ENCODE results near the gene ELFN1. TPM values are rescaled to one million over a fixed set of nuclear protein-coding genes. Genes with fewer than 3 reads are reported as not detected.

Gene ELFN1
- total RNA-seq, 2 donors from 2014 or later: 0.06 to 0.19 TPM

GRCh38 chr7:1638215-1638661 lies 31.8 kb upstream of the ELFN1 start:
- H3K27me3 Mint-ChIP-seq: peaks cover 11% of the 10 kb centered on the region
- no peak overlapping the region for H3K27ac Mint-ChIP-seq
- H3K4me3 Mint-ChIP-seq: no peak overlapping the region
- ATAC-seq (replicated peaks): no peak
- no peaks in the 10 kb centered on the region for H3K4me1 Mint-ChIP-seq
- H3K36me3 Mint-ChIP-seq (ENCODE audit: low read depth): no peaks in the 10 kb centered on the region
- peaks cover 7% of the 10 kb centered on the region for H3K9me3 Mint-ChIP-seq

DNA sequence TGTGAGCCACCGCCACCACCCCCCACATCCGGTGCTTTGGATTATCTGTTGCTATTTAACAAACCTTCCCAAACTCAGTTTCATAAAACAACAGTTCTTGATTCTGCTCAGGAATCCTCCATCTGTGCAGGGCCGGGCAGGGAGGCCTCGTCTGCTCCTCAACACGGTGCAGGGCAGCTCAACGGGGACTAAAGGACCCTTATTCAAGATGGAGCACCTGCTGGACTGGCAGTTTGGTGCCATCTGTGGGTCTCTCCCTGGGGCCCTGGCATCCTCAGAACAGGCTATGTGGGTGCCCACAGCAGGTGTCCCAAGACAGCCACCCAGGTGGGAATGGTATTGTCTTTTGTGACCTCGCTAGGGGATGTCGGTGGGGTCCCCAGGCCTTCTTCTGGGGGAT lies 31.0 kb upstream of the ELFN1 start:
- no peak overlapping the region for H3K27ac Mint-ChIP-seq
- no peak overlapping the region for H3K4me3 Mint-ChIP-seq
- no peaks in the 10 kb centered on the region for H3K4me1 Mint-ChIP-seq
- no peaks in the 10 kb centered on the region for H3K36me3 Mint-ChIP-seq (ENCODE audit: low read depth)
- H3K27me3 Mint-ChIP-seq: peaks cover 11% of the 10 kb centered on the region
- peaks cover 7% of the 10 kb centered on the region for H3K9me3 Mint-ChIP-seq
- ATAC-seq (replicated peaks): no peak

DNA sequence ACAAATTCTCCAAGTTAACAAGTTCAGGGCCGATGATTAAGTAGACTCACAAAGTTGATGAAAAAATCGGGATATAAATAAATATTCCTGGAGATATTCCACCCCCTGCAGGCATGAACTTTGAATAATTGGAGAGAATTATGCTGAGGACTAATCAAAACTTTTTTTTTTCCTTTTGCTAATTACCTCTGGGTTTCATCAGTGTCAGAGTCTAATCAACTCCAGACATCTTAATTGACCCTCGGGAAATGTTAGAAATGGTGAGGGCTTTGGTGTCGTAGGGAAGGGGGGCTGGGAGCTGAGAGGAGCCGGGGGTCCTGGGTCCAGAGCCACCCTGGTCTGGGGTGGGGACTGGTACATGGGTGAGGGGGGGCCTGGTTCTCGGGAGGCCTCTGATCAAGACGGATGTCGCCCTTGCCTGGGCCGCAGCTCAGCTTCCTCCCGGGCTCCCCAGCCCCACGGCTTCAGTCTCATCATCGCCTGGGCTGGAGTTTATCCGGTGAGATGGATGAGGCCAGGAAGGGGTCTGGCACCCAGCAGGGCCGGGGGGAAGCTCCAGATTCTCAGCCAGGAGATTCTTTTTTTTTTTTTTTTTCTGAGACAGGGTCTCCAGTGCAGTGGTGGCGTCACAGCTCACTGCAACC lies 30.4 kb upstream of the ELFN1 start:
- Mint-ChIP-seq H3K4me1 (no peaks in the 10 kb centered on the region), H3K27me3 (peaks cover 6% of the 10 kb centered on the region), H3K27ac (no peak overlapping the region), H3K4me3 (no peak overlapping the region), H3K9me3 (peaks cover 3% of the 10 kb centered on the region), H3K36me3 (ENCODE audit: low read depth) (no peaks in the 10 kb centered on the region)
- no peak for ATAC-seq (replicated peaks)

- no peak for ATAC-seq (replicated peaks)
- H3K9me3 Mint-ChIP-seq: peaks cover 3% of the 10 kb centered on the region
- no peaks in the 10 kb centered on the region for H3K36me3 Mint-ChIP-seq (ENCODE audit: low read depth)
- no peak overlapping the region for H3K27ac Mint-ChIP-seq
- no peaks in the 10 kb centered on the region for H3K4me1 Mint-ChIP-seq
- H3K27me3 Mint-ChIP-seq: peaks cover 6% of the 10 kb centered on the region
- no peak overlapping the region for H3K4me3 Mint-ChIP-seq
Observed at GRCh38 chr7:1640376-1641172, 29.5 kb upstream of the ELFN1 start.

DNA sequence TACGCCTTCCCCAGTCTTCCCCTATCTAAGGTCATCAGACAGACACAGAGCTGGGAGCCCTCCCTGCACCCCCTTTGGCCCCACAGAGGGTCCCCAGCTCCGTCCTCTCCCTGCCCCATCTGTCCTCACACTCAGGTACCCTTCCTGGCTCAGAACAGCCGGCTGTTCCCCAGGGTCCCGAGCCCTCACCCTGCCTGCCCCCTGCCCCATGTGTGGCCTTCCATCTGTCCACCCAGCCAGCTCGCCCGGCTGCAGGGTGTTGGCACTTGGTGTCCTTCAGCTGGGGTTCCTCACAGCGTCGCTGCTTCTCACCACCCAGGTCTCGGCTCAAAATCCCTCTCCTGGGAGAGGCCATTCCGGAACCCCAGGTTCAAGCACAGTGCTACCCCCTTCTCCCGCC lies 28.9 kb upstream of the ELFN1 start:
- Mint-ChIP-seq H3K4me1 (no peaks in the 10 kb centered on the region), H3K36me3 (ENCODE audit: low read depth) (no peaks in the 10 kb centered on the region), H3K9me3 (peaks cover 3% of the 10 kb centered on the region), H3K27me3 (peaks cover 6% of the 10 kb centered on the region), H3K27ac (no peak overlapping the region), H3K4me3 (no peak overlapping the region)
- ATAC-seq (replicated peaks): no peak

GRCh38 chr7:1641661-1642260 lies 28.3 kb upstream of the ELFN1 start:
- H3K4me1 Mint-ChIP-seq: no peaks in the 10 kb centered on the region
- peaks cover 6% of the 10 kb centered on the region for H3K27me3 Mint-ChIP-seq
- no peak for ATAC-seq (replicated peaks)
- peaks cover 3% of the 10 kb centered on the region for H3K9me3 Mint-ChIP-seq
- no peak overlapping the region for H3K4me3 Mint-ChIP-seq
- no peak overlapping the region for H3K27ac Mint-ChIP-seq
- H3K36me3 Mint-ChIP-seq (ENCODE audit: low read depth): no peaks in the 10 kb centered on the region

GRCh38 chr7:1642291-1642731 lies 27.8 kb upstream of the ELFN1 start:
- ATAC-seq (replicated peaks): no peak
- Mint-ChIP-seq H3K36me3 (ENCODE audit: low read depth) (no peaks in the 10 kb centered on the region), H3K27me3 (peaks cover 6% of the 10 kb centered on the region), H3K4me3 (no peak overlapping the region), H3K4me1 (no peaks in the 10 kb centered on the region), H3K27ac (no peak overlapping the region), H3K9me3 (peaks cover under 1% of the 10 kb centered on the region)

DNA sequence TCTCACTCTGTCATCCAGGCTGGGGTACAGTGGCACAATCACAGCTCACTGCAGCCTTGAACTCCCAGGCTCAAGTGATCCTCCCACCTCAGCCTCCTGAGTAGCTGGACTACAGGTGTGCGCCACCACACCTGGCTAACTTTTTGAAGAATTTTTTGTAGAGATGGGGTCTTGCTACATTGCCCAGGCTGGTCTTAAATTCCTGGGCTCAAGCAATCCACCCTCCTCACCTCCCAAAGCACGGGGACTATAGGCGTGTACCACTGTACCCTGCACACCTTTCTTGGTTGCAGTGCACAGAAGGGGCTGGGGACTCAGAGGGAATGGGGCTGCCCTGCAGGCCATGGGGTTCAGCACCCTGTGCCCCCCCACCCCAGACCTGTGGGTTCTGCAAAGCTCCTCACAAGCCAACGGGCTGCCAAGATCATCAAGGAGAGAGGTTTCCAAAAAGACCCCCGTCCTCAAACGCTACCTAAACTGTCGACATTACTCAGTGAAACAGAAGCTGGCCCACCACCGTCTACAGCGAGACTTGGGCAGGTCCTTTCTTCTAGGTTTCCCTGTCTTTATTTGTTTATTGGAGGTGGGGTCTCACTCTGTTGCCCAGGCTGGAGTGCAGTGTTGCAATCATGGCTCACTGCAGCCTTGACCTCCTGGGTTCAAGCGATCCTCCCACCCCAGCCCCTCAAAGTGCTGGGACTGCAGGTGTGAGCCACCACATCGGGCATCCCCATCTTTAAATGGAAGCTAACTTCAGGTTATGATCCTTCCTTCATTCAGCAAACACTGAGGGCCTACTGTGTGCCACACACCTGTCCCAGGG lies 26.6 kb upstream of the ELFN1 start:
- Mint-ChIP-seq H3K4me3 (no peak overlapping the region), H3K4me1 (no peaks in the 10 kb centered on the region), H3K9me3 (no peaks in the 10 kb centered on the region), H3K27me3 (peaks cover 6% of the 10 kb centered on the region), H3K36me3 (ENCODE audit: low read depth) (no peaks in the 10 kb centered on the region), H3K27ac (no peak overlapping the region)
- no peak for ATAC-seq (replicated peaks)

- H3K27me3 Mint-ChIP-seq: peaks cover 6% of the 10 kb centered on the region
- ATAC-seq (replicated peaks): no peak
- no peaks in the 10 kb centered on the region for H3K9me3 Mint-ChIP-seq
- no peak overlapping the region for H3K27ac Mint-ChIP-seq
- H3K4me3 Mint-ChIP-seq: no peak overlapping the region
- no peaks in the 10 kb centered on the region for H3K36me3 Mint-ChIP-seq (ENCODE audit: low read depth)
- no peaks in the 10 kb centered on the region for H3K4me1 Mint-ChIP-seq
Observed at GRCh38 chr7:1644341-1645070, 25.6 kb upstream of the ELFN1 start.

DNA sequence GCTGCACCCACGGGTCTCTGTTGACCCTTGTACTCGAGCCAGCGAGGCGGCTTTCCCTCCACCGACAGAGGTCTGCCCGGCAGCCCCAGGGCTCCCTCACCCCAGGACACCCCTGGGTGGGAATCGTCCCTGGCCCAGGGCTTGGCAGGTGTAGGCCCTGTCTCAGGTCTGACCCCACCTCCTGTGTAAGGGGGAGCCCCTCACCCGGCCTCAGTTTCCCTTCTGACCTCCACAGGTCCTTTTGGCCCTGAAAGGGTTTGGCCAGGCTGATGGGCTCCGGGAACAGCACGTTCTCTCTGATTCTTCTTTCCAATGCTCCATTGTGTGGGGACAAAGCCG lies 25.0 kb upstream of the ELFN1 start:
- Mint-ChIP-seq H3K4me3 (no peak overlapping the region), H3K27me3 (peaks cover 9% of the 10 kb centered on the region), H3K4me1 (no peaks in the 10 kb centered on the region), H3K27ac (no peak overlapping the region), H3K9me3 (no peaks in the 10 kb centered on the region), H3K36me3 (ENCODE audit: low read depth) (no peaks in the 10 kb centered on the region)
- no peak for ATAC-seq (replicated peaks)

- Mint-ChIP-seq H3K27ac (no peak overlapping the region), H3K4me1 (no peaks in the 10 kb centered on the region), H3K4me3 (no peak overlapping the region), H3K36me3 (ENCODE audit: low read depth) (no peaks in the 10 kb centered on the region), H3K9me3 (no peaks in the 10 kb centered on the region), H3K27me3 (peaks cover 9% of the 10 kb centered on the region)
- no peak for ATAC-seq (replicated peaks)
Observed at GRCh38 chr7:1645476-1645875, 24.6 kb upstream of the ELFN1 start.

- H3K4me3 Mint-ChIP-seq: no peak overlapping the region
- H3K4me1 Mint-ChIP-seq: no peaks in the 10 kb centered on the region
- no peaks in the 10 kb centered on the region for H3K9me3 Mint-ChIP-seq
- peaks cover 9% of the 10 kb centered on the region for H3K27me3 Mint-ChIP-seq
- H3K36me3 Mint-ChIP-seq (ENCODE audit: low read depth): no peaks in the 10 kb centered on the region
- H3K27ac Mint-ChIP-seq: no peak overlapping the region
- ATAC-seq (replicated peaks): no peak
Observed at GRCh38 chr7:1646391-1646790, 23.7 kb upstream of the ELFN1 start.

DNA sequence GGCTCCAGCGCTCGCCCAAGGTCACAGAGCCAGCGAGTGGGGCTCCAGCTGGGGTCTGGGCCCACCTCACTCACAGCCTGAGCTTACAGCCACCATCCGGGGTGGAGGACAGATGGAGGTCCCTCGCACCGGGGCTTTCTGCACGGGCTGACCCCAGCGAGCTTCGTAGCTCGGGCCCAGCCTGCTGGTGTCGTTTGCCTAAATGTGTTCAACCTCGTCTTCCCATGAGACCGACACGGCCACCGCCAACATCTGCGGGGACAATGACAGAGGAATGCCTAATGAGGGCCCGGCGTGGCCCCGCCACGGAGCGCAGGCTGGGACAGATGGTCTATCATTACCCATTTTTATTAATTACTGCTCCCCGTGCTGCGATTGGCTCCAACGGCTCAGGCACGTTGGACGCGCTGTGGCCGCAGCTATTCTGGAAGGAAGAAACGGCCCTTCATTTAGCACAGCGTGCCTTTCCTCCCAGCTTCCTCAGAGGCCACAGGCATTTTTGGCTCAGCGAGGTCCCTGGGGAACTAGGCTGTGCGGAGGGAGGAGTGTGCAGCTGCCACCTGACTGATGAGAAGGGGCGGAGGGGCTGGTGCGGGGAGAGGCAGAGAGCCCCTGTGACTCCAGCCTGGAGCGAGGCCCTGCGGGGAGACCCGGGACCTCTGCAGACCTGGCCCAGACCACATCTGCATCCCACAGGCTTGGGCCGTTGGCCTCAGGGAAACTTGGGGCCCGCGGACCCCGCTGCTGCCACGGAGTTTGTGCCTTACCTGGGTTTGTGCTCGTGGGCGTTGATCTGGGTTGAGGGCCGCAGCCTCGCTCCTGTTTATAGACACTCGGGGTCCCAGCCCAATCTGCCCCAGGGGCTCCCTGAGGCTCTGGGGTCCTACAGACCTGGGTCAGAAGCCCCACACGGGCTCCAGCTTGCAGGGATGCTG lies 22.9 kb upstream of the ELFN1 start:
- no peaks in the 10 kb centered on the region for H3K36me3 Mint-ChIP-seq (ENCODE audit: low read depth)
- H3K27ac Mint-ChIP-seq: no peak overlapping the region
- H3K9me3 Mint-ChIP-seq: no peaks in the 10 kb centered on the region
- ATAC-seq (replicated peaks): no peak
- no peak overlapping the region for H3K4me3 Mint-ChIP-seq
- H3K27me3 Mint-ChIP-seq: peaks cover 9% of the 10 kb centered on the region
- H3K4me1 Mint-ChIP-seq: no peaks in the 10 kb centered on the region

Data from activated T-helper 17 cell treated with anti-CD3 and anti-CD28 coated beads, Interleukin-2, amount 50 U/mL, for 72 hours (primary cell).